Stomach smooth muscle (tissue), 2 donors: ENCODE data around the gene STX8.
A peak's percentile ranks its signal among the peaks of the same experiment; 100 is the strongest.
"Not testable (repeated sequence)": the region's sequence is repeated elsewhere in the genome, so short reads cannot be mapped to it uniquely, and the experiment has no call there.

Source experiments
- H3K27ac ChIP-seq: one replicate; pipeline ENCODE4 v1.7.0; 2013; ENCODE audit warnings: mild to moderate bottlenecking, low read length, inconsistent platforms
- H3K27me3 ChIP-seq, 2 donors: one replicate each; pipeline ENCODE4 v1.7.0; 2013; ENCODE audit warnings: low read length in 2 of 2; ENCODE audit not compliant: insufficient read depth in 2 of 2, control insufficient read depth in 1 of 2
- H3K36me3 ChIP-seq, 2 donors: one replicate each; pipeline ENCODE4 v1.7.0; 2013; ENCODE audit warnings: low read length in 2 of 2; ENCODE audit not compliant: control insufficient read depth in 2 of 2, insufficient read depth in 2 of 2
- H3K4me1 ChIP-seq: one replicate; pipeline ENCODE4 v1.7.0; 2013; ENCODE audit warnings: low read length; ENCODE audit not compliant: control insufficient read depth, insufficient read depth
- H3K4me3 ChIP-seq, 2 donors: one replicate each; pipeline ENCODE4 v1.7.0; 2013; ENCODE audit warnings: low read length in 2 of 2
- H3K9ac ChIP-seq, 2 donors: one replicate each; pipeline ENCODE4 v1.7.0; 2013; ENCODE audit warnings: low read length in 2 of 2, mild to moderate bottlenecking in 1 of 2
- H3K9me3 ChIP-seq, 2 donors: one replicate each; pipeline ENCODE4 v1.7.0; 2013; ENCODE audit warnings: low read length in 2 of 2; ENCODE audit not compliant: control insufficient read depth in 2 of 2
- donor health status: healthy.
- donor health status: Pancreatic carcinoma.

The STX8 gene

GRCh38 chr17:9575381-9576101 is at the start of gene STX8:
STX8 (minus strand) TSS chr17:9575820; CDS start chr17:9575808, 12 bp downstream.
- peak within 1 kb of the TSS; percentile 88 to 94 for H3K4me3 ChIP-seq
- no peaks in the 10 kb centered on the region for H3K27me3 ChIP-seq
- no peaks in the 10 kb centered on the region for H3K9me3 ChIP-seq
- H3K27ac ChIP-seq: peak within 1 kb of the TSS; percentile 19
- peak within 1 kb of the TSS; percentile 87 to 91 for H3K9ac ChIP-seq
- H3K4me1 ChIP-seq: peaks cover 16% of the 10 kb centered on the region
- no peaks in the 10 kb centered on the region for H3K36me3 ChIP-seq

GRCh38 chr17:9622961-9623360 is 47.3 kb upstream of the STX8 start:
- Histone ChIP-seq H3K36me3 (no peaks in the 10 kb centered on the region), H3K27me3 (no peaks in the 10 kb centered on the region), H3K4me1 (no peaks in the 10 kb centered on the region), H3K27ac (no peak overlapping the region), H3K9ac (no peak overlapping the region), H3K4me3 (no peak overlapping the region), H3K9me3 (peaks cover 5 to 6% of the 10 kb centered on the region in 2 donors)

GRCh38 chr17:9615486-9615885 is 39.9 kb upstream of the STX8 start:
- H3K9me3 ChIP-seq: no peaks in the 10 kb centered on the region
- H3K4me3 ChIP-seq: no peak overlapping the region
- H3K9ac ChIP-seq: no peak overlapping the region
- no peak overlapping the region for H3K27ac ChIP-seq
- no peaks in the 10 kb centered on the region for H3K36me3 ChIP-seq
- no peaks in the 10 kb centered on the region for H3K27me3 ChIP-seq
- H3K4me1 ChIP-seq: no peaks in the 10 kb centered on the region

GRCh38 chr17:9612006-9612405 is 36.4 kb upstream of the STX8 start:
- no peaks in the 10 kb centered on the region for H3K9me3 ChIP-seq
- no peaks in the 10 kb centered on the region for H3K36me3 ChIP-seq
- H3K27ac ChIP-seq: no peak overlapping the region
- no peak overlapping the region for H3K9ac ChIP-seq
- no peaks in the 10 kb centered on the region for H3K4me1 ChIP-seq
- H3K4me3 ChIP-seq: no peak overlapping the region
- H3K27me3 ChIP-seq: no peaks in the 10 kb centered on the region

GRCh38 chr17:9611557-9611956 is 35.9 kb upstream of the STX8 start:
- no peak overlapping the region for H3K9ac ChIP-seq
- no peak overlapping the region for H3K4me3 ChIP-seq
- H3K4me1 ChIP-seq: no peaks in the 10 kb centered on the region

GRCh38 chr17:9607058-9607457 is 31.4 kb upstream of the STX8 start:
- H3K9ac ChIP-seq, H3K27ac ChIP-seq, H3K4me3 ChIP-seq, H3K36me3 ChIP-seq, H3K4me1 ChIP-seq, H3K27me3 ChIP-seq, H3K9me3 ChIP-seq: not testable (repeated sequence)

More at GRCh38 chr17:9611557-9611956, 35.9 kb upstream of the STX8 start:
- Histone ChIP-seq H3K27me3 (no peaks in the 10 kb centered on the region), H3K27ac (no peak overlapping the region), H3K9me3 (no peaks in the 10 kb centered on the region), H3K36me3 (no peaks in the 10 kb centered on the region)

- Histone ChIP-seq H3K4me1 (no peaks in the 10 kb centered on the region), H3K9me3 (no peaks in the 10 kb centered on the region), H3K9ac (no peak overlapping the region), H3K27ac (no peak overlapping the region), H3K27me3 (no peaks in the 10 kb centered on the region), H3K36me3 (no peaks in the 10 kb centered on the region), H3K4me3 (no peak overlapping the region)
These were observed 30.8 kb upstream of the STX8 start for GRCh38 chr17:9606453-9606852.

- H3K4me3 ChIP-seq, H3K27ac ChIP-seq, H3K36me3 ChIP-seq, H3K9me3 ChIP-seq, H3K27me3 ChIP-seq, H3K4me1 ChIP-seq, H3K9ac ChIP-seq: not testable (repeated sequence)
These were observed 29.0 kb upstream of the STX8 start for GRCh38 chr17:9604583-9604982.

- H3K4me1 ChIP-seq: peaks cover 6% of the 10 kb centered on the region
- H3K27me3 ChIP-seq: no peaks in the 10 kb centered on the region
- H3K4me3 ChIP-seq: no peak overlapping the region
- H3K36me3 ChIP-seq: no peaks in the 10 kb centered on the region
- H3K9me3 ChIP-seq: no peaks in the 10 kb centered on the region
- H3K27ac ChIP-seq: no peak overlapping the region
- H3K9ac ChIP-seq: no peak overlapping the region
These were observed 23.0 kb upstream of the STX8 start for GRCh38 chr17:9598661-9599060.

- not testable (repeated sequence) for H3K27me3 ChIP-seq
These were observed 22.0 kb upstream of the STX8 start for GRCh38 chr17:9597638-9598037.

GRCh38 chr17:9594065-9594464 is 18.4 kb upstream of the STX8 start:
- no peaks in the 10 kb centered on the region for H3K9me3 ChIP-seq
- H3K36me3 ChIP-seq: no peaks in the 10 kb centered on the region
- peaks cover 6% of the 10 kb centered on the region for H3K4me1 ChIP-seq
- H3K9ac ChIP-seq: no peak overlapping the region
- H3K4me3 ChIP-seq: no peak overlapping the region
- no peaks in the 10 kb centered on the region for H3K27me3 ChIP-seq
- H3K27ac ChIP-seq: no peak overlapping the region

More at GRCh38 chr17:9597638-9598037, 22.0 kb upstream of the STX8 start:
- not testable (repeated sequence) for H3K27ac ChIP-seq, H3K9ac ChIP-seq, H3K4me3 ChIP-seq, H3K4me1 ChIP-seq, H3K36me3 ChIP-seq, H3K9me3 ChIP-seq
